GM18511 (cell line): ENCODE measurements around the gene STON2.

Experiments
- ATAC-seq: cut with Tn5 transposase; IDR thresholded peaks from one replicate; pipeline ENCODE4 v1.9.1; 2021; ENCODE audit warnings: mild to moderate bottlenecking, moderate library complexity; ENCODE audit not compliant: unreplicated experiment

Gene STON2

DNA sequence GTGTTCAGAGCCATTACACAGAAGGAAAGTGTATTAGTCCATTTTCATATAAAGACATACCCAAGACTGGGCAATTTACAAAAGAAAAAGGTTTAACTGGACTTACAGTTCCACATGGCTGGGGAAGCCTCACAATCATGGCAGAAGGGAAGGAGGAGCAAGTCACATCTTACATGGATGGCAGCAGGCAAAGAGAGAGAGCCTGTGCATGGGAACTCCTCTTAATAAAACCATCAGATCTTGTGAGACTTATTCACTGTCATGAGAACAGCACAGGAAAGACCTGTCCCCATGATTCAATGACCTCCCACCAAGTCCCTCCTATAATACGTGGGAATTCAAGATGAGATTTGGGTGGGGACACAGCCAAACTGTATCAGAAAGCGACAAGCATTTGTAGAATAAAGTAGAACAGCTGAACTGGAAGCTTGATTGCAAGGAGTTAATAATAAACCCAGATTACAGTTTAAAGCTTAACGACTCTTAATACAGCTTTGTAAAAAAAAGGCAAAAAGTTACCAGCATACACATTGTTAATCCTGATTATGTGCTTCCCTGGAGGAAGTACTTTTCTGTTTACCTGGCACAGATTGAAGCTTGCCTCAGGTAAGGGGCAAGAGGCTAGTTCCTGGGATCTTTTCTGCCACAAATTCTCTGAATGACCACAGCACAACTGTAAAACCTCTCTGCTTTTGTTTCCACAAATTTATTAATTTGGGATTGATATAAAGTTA lies 18.1 kb upstream of the STON2 start:
- ATAC-seq = no peak

DNA sequence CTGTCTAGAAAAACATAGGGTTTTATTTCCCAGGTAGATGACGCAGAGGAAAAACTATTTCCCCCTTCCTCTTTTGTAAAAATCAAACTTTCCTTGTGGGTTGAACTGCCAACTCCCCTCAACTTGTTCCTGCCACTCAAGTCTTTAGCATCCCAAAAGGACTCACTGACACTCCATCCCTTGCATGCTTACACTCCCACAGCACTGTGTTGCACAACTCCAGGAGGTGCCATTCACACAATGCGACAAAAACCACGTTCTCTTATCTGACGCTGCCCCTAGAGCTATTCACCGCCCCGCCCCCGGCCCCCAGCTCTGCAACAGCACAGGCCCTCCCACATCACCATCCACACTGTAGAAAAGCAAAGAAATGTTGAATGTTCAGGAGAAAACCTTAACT lies 16.9 kb upstream of the STON2 start:
- no peak for ATAC-seq

DNA sequence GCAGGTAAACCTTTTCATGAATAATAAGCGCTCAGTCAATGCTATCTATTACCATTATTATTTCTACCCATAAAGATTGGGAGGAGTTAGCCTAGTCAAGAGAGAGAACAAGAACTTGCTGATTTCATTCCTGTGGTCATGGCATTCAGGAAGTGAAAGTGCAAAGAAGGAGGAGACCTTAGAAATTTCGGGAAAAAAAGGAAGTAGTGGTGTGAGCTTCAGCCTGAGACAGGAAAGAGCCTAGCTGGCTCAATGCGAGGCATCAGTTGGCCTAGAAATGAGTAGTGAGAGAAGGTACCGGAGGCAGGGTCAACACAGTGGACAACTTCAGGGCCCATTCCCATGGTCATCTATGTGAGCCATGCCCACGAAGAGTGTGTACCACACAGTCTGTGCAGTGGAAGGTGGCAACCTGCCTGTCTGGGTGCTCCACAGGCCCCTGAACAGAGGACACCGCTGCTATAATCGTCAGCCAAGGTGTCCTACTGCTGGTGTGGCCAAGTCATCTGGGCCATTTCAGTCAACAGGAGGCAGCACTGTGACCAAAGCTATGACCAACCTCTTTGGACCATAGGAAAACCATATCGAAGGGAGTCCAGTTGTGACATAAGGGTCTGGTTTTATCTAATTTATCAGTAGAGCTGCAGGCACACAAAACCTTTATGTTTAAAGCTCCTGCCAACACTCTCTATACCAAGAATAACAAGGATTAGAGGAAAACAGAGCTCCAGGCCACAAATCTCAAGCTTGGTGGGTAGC lies 16.2 kb upstream of the STON2 start:
- ATAC-seq = no peak

DNA sequence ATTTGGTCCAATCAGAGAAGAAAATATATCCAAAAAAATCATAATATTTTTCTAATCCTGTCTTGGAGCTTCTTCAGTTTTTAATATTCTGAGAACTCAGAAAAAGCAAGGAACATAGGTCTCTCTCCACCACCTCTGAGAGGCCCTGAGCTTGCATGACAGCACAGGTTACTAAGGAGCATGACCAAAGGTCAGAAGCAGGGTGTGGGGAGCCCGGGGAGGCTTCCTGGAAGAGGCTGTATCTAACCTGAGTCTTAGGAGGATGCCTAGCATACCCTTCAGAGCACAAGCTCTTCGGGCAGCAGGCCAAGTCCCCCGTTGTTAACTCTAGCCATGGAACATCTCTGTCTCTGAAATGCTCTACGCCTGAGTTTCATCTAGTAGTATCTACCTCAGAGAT lies 15.7 kb upstream of the STON2 start:
- no peak for ATAC-seq

DNA sequence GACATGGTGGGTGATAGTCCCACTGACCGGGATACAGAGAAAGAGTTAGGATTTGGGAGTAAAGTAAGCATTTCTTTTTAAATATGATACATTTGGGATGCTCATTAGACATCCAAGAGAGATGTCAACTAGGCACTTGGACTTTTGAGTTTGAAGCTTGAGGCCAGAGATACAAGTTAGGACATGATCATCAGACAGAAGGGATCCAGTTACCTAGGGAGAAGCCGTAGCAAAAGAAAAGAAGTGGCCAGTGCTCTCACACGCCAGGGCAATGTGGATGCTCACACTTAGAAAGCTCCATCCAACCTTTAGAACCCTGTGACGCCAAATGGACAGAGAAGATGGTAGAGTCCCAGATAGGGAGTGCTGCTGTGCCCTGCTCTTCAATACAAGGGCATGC lies 14.0 kb upstream of the STON2 start:
- ATAC-seq = no peak

DNA sequence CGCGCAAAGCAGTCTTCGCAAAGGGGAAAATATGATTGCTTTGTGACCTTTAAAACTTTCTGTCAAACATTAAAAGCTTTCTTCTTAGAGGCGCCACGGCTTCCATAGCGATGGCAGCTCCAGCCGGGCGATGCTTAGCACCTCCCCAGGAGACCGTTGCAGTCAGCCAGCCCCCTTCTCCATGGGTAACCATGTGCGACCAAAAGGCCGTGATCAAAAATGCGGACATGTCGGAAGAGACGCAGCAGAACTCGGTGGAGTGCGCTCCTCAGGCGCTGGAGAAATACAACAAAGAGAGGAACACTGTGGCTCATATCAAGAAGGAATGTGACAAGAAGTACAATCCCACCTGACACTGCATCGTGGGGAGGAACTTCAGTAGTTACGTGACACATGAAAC lies 12.7 kb upstream of the STON2 start:
- ATAC-seq = no peak

DNA sequence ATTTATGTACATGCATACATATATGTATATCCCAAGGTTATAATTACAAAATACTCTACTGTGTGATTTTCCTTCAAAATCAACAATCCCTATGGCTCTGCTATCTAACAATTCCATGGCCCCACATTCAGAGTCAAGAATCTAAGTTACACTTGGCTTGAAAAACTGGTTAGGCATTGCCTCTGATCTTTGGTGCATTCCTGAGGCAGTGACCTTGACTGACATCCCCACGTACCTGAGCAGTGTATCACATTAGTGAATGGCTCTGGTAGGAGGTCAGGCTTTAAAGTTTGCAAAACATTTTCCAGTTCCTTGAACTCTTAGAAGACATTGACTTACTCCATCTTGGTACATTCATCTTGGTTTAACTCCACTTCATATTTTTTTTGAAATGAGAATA lies 8.5 kb upstream of the STON2 start:
- ATAC-seq = no peak

DNA sequence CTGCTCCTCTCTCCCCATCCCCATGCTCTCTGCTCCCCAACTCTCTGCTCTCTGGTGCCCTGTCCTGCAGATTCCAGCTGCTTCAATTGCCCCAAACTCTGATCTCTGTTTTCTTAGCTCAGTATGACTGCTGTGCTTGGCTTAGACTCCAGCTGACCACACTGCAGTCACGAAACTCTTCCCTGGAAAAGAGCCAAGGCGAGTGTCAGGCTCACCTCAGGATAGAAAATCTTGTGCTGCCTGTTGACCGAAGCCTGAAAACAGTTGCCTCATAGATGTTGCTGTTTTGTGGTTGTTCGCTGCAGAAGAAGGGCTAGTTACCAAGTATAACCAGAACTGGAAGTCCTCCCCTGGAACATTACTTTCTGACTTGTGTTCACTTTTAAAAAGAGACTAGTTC lies 6.7 kb upstream of the STON2 start:
- no peak for ATAC-seq

DNA sequence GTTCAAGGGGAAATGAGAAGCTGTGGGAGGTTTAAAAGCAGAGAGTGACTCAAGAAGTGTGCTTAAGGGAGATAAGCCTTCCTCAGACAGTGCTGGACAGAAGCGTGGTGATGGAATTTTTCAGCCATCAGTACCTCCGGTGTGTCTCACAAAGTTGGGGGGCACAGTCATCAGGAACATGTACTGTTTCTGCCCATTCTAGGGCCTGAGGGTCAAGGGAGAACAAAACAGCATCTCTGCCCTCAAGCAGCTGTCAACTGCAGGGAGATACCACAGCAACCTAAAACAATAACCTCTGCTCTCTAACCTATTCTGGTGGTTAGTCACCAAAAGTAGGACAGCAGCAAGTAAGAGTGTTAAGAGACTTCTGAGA lies 2.0 kb upstream of the STON2 start:
- ATAC-seq = no peak

DNA sequence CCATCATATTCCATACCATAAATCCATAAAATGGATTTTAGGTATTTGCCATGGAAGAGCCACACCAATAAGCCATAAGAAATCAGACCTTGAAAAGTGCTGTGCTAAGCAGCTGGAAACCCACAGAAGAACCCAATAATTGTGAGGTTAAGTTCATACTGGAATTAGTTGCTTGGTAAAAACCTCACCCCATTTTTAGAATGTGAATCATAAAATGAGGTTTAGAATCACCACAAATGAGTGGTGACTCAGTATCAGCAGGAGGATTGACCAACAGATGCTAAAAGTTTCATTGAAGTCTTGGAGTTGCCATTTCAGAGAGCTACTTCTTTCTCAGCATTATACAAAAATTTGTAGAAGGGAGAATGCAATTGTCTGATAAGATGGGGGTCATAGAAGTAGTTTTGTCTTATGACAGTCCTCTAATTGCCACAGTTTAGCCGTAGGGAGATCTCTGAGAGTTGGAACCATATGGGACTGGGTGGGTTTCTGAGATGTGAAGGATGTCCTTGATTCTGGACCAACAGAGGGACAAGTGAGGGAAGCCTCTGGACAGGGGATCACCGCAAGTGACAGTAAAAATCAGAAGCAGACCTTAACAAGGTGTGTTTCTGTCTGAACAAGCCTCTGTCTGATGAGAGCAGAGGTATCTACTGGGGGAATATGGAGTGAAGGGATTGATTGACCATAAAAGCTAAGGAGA lies 1.4 kb upstream of the STON2 start:
- peak; percentile 67 for ATAC-seq

DNA sequence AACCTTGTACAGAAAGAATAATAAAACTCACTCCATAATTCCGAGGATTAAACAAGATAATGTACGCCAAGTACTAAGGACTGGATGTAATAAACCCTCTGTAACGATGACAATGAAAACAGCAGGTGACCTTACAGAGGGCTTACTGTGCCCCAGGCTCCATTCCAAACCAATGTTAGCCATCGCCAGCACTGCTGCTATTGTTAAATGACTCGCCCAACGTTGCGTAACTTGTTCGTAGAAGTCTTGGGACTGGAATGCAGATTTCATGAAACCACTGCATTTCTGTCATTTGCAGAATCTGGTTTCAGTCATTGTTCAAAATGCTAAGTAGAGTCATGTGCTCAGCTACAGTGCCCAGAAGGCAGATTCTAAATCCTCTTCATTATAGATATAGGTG lies 728 bp upstream of the STON2 start:
- no peak for ATAC-seq

DNA sequence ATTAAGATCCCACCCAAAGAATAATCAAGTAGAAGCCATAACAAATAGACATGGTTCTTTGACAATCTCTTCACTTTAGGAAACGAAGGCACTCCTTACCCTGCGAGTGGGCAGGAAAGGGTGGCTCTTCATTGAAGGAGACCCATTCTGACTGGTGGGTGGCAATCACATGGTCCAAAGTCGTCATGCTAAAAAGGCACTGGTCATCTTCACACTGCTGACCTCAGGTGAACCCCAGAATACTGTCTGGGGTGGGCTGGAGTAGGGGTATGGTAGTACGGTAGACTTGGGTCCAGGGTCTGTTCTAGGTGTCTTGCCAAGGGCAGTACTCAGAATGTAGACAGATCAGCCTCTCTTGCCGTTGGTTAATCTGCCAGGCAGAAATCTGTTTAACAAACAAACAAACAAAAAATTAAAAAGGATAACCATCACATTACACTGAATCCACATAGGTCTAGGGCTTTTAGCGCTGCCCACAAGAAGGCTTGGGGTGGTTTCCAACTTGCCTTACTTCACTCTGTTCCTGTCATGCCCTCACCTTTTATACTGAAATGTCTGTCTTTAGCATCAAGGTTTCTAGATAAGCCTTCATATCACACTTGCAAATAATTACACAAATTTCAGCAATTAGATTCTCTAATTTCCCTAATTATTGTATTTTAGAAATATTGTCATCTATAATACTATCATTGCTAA lies 1.8 kb downstream of the STON2 start:
- ATAC-seq = no peak

DNA sequence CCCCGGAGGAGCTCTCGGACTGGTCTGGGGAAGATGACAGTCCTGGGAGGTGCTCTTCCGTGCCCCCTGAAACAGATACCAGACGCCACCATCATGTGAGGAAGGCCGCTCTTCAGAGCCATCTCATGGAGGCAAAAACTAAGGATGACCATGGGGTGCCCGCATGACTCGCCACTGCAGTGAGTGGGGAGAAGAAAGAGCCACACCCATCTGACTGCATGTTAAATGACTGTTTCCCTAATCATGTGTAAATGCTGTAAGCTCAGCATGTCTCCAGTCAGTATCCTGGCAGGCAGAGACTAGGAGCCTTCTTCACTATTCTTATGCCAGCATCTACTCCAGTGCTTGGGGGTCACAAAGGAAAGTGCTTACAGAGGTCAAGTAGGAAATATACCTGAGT lies 4.0 kb downstream of the STON2 start:
- ATAC-seq = no peak

DNA sequence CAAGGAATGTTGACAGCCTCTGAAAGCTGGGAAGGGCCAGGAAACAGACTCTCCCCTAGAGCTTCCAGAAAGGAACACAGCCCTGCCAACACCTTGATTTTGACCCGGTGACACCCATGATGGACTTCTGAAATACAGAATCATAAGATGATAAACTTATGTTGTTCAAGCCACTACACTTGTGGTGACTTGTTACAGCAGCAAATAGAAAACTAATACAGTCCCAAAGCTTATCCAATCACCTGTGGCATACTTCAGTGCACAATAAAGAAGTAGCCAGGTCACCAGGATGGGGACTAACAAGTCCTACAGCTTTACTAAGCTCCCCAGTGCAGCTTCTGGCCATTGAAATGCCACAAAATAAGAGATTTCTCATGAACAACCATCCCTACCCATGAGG lies 5.4 kb downstream of the STON2 start:
- no peak for ATAC-seq

DNA sequence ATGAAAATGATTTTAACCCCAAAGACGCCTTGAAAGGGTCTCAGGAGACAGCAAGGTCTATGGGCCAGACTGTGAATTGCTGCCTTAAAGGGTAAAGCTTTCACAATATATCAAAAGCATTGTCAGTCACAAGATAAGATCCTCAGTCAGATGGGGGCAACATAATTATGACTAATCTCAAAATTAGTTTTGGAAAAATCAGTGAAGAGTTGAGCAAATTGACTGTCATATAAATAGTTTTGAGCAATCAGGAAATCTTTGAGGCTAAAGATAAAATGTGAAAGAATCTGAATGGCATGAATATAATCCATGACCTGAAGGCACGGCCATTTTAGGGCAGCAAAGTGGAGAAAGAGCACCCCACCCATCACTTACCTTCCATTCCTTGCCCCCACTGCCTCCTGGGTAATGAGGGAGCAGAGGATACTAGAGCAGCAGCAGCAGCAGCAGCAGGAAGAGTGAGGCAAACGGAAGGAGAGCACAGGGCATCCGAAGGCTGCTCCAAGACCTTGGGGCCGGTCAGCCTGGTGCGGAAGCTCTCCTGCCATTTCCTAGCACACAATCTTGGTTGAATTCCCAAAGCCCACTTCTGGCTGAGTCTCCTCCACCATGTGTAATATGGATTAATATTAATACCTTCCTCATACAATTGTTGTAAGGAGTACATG lies 7.0 kb downstream of the STON2 start:
- no peak for ATAC-seq

DNA sequence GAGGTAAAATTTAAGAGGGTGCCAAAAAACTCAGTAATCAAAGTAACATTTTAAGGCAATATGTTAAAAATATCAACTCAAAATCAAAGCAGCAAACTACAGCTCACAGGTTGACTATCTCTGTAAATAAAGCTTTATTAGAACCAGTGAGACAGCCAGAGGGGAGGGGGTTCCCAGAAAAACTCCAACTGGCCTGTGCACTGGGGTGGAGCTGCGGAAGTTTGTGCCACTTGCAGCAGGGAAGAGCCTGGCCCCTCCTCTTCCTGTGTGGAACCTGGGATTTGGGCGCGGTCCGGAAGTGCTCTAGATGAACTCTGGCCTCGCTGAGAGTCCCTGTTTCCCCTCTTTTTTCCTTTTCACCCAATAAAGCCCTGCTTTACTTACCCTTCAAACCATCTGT lies 8.1 kb downstream of the STON2 start:
- ATAC-seq = no peak

DNA sequence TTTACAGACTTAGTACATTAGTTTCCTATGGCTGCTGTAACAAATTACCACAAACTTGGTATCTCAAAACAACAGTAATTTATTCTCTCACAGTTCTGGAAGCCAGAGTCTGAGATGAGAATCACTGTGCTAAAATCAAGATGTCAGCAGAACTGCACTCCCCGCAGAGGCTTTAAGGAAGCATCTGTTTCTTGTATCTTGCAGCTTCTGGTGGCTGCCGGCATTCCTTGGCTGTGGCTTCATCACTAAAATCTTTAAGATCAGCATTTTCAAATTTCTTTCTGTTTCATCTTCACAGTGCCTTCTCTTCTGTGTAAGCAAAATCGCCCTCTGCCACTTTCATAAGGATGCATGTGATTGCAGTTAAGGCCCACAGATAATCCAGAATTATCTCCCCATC lies 9.4 kb downstream of the STON2 start:
- ATAC-seq = no peak

DNA sequence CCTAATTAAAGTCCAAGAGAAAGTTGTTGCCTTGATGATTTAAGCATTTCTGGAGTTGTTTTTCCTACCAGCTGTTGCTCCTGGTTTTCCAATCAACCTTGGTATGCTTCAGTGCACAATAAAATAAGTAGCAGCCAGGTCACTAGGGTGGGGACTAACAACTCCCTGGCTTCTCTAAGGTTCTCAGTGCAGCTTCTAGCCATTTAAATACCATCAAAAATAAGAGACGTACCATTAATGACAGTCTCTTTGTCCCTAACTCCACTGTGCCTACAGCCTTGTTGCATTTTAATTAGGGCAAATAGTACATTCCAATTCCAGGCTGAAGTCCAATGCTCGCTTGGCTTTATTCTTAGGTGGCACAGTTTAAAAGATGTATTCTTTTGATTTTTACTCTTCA lies 11.8 kb downstream of the STON2 start:
- ATAC-seq = no peak

DNA sequence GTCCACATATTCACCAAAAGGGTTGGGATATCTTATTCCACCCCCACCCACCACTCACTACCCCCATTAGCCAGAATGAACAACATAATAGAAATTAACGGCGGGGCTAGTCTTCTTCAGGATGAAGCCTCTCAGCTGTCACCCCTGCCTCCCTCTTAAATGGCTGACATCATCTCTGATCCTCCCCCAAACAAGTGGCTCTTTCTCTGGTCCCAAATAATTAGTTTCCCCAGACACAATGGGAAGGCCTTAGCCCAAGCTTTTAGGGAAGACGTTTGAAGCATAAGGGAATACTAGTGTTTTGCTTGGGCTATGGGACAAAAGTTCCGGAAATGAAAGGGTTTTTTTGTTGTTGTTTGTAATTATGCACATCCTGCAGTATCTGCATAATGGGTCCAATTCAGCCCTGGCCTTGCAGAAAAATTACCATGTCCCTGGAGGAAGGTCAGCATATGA lies 13.8 kb downstream of the STON2 start:
- ATAC-seq = no peak

DNA sequence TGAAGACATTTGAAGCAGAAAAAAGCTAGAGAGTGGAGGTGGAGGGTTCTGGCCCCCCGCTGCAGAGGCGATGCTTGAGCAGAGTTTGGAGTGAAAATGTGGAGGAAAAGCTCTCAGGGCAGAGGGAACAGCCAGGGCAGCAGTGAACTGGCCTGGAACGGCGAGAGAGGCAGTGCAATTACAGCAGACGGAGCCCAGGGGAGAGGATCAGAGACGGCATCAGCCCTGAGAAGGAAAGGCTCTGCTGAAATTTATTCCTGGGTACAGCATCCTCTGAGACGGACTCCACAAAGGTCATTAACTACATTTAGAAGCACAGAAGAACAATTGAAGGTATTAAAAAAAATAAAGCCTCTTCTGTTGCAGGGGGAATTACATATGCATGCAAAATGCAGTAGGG lies 14.2 kb downstream of the STON2 start:
- no peak for ATAC-seq

DNA sequence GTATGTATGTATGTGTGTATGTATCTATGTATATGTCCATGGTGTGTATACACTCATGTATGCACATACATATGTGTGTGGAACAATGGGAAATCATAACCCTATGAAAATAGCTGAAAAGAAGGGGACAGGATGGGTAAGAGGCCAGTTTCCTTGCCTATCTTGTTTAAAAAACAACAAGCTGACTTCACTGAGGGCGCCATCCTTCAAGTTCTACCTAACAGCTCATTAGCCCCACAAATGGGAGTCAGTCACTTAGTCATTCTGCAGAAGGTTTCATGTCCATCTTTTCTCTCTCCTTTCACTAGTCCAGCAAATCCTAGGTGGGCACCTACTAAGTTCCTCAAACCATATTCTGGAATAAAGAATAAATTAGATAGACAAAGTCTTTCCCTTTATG lies 14.7 kb downstream of the STON2 start:
- ATAC-seq = no peak
